Panc1 (cell line): ENCODE data around the gene CHKB.

Source experiments
- CTCF ChIP-seq: fragments of 450-650 bp; IDR thresholded peaks from 2 replicates; pipeline ENCODE4 v1.5.1; 2017; ENCODE audit warnings: mild to moderate bottlenecking
- POLR2AphosphoS5 ChIP-seq: IDR thresholded peaks from 2 replicates; pipeline ENCODE4 v1.6.1; 2012; ENCODE audit warnings: mild to moderate bottlenecking, low read depth, low read length, moderate library complexity
- REST ChIP-seq, 2 experiments: IDR thresholded peaks; 2 replicates each; pipeline ENCODE4 v1.6.1; 2011 to 2012; ENCODE audit warnings: low read depth in 2 of 2, control low read depth in 1 of 2, low read length in 1 of 2, mild to moderate bottlenecking in 1 of 2, moderate library complexity in 1 of 2; ENCODE audit not compliant: insufficient read depth in 1 of 2
- SIN3A ChIP-seq: IDR thresholded peaks from 2 replicates; pipeline ENCODE4 v1.6.1; 2012; ENCODE audit warnings: low read depth, mild to moderate bottlenecking, low read length, moderate library complexity, borderline replicate concordance; ENCODE audit not compliant: insufficient read depth
- TCF7L2 ChIP-seq: IDR thresholded peaks from 2 replicates; pipeline ENCODE4 v1.6.1; 2011; ENCODE audit warnings: mild to moderate bottlenecking, low read depth, low read length, inconsistent platforms

DNA sequence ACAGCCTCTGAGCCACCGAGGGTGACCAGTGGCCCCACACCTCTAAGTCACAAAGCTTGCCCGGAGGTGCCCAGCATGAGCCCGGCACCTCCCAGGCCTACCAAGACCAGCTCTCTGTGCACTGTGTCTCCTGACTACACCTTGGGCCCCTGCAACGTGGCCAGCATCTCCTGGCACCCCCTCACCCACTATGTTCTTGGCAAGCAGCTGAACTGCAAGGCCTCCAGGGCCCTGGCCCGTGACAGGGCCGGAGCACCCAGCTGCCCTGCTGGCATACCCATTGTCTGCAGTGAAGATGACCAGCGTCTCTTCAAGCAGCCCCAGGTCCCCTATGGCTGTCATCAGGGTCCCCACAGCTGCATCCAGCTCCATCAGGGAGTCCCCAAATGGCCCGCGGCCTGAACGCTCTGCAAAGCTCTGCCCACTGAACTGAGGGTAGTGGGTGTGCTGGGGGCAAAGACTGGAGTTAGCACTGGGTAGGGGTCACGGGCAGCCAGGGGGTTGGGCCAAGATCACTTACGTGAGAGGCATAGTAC, 43.7 kb upstream of the CHKB start:
- peak; percentile 21 for TF ChIP-seq CTCF
- TF ChIP-seq REST (IDR thresholded peaks at IDR 0.05; ENCODE audit: insufficient read depth in 1 of 2, low read depth in 2 of 2, low read length in 1 of 2) = no peak
- no peak for TF ChIP-seq POLR2AphosphoS5
- no peak for TF ChIP-seq SIN3A
- no peak for TF ChIP-seq TCF7L2
